GM18951 (cell line): ENCODE measurements around the gene GNG5.
"Not testable (repeated sequence)": the region's sequence is repeated elsewhere in the genome, so short reads cannot be mapped to it uniquely, and the experiment has no call there.

ENCODE experiments used
- POLR2A ChIP-seq: IDR thresholded peaks from 4 replicates; pipeline ENCODE4 v1.6.1; 2011; ENCODE audit warnings: mild to moderate bottlenecking; ENCODE audit not compliant: insufficient read length, insufficient read depth; ENCODE audit errors: extremely low read depth
- in situ Hi-C: fragments of 300-500 bp; cut with MboI; formaldehyde crosslinking; loops from one replicate; pipeline ENCODE4 v1.12.0; 2022; ENCODE audit warnings: low sequenced_read_pairs, mixed read lengths, inconsistent platforms; ENCODE audit not compliant: unreplicated experiment

The GNG5 gene

DNA sequence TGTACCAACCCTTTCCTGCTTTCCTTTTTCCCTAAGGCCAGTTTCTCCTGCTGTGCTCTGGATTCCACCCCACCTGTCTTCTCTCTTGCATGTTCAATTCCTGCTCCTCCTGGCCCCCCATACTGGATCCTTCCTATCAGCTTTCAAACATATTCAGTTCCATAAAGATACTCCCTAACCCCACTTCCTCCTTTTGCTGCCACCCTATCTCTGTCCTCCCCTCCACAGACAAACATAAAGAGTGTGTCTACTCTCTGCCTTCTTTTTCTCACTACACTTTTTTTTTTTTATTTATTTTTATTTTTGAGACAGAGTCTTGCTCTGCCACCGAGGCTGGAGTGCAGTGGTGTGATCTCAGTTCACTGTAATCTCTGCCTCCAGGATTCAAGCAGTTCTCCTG is 44.3 kb downstream of the GNG5 start:
- no peak for TF ChIP-seq POLR2A
- in situ Hi-C loops = no loop called here

- TF ChIP-seq POLR2A = no peak
- in situ Hi-C loops = no loop called here
Observed at GRCh38 chr1:84452436-84452835, 53.9 kb downstream of the GNG5 start.

DNA sequence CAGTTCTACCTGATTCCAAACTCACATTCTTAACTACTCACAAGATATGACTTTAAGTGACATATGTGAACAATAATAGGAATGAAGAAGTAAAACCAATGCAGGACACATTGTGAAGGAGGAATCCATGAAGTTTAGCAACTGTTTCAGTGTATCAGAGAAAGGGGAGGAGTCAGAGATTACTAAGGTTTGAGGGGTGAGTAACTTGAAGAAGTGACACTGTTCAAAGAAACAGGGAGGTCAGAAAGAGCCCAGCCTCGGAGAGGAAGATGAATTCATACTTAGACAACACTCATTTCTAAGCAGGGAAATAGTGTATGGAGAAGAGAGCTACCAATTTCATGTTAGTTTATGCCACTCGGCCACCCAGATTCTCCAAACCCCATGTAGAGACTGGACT is 55.5 kb downstream of the GNG5 start:
- in situ Hi-C loops = no loop called here
- TF ChIP-seq POLR2A = no peak

- in situ Hi-C loops = not testable (repeated sequence)
Observed at GRCh38 chr1:84448704-84449103, 57.7 kb downstream of the GNG5 start.
